HG03139 (cell line): Measurements from ENCODE around the gene C10orf105.

ENCODE experiments used
- ATAC-seq: cut with Tn5 transposase; IDR thresholded peaks from one replicate; pipeline ENCODE4 v1.9.1; 2021; ENCODE audit not compliant: unreplicated experiment

The C10orf105 gene

GRCh38 chr10:71737834-71738197 is 18.2 kb upstream of the C10orf105 start:
- no peak for ATAC-seq

- ATAC-seq: no peak
These were observed 17.6 kb upstream of the C10orf105 start for GRCh38 chr10:71737001-71737833.

GRCh38 chr10:71736570-71736952 is 17.0 kb upstream of the C10orf105 start:
- ATAC-seq: no peak

- no peak for ATAC-seq
These were observed 16.4 kb upstream of the C10orf105 start for GRCh38 chr10:71735709-71736569.

GRCh38 chr10:71734797-71735196 is 15.2 kb upstream of the C10orf105 start:
- no peak for ATAC-seq

- ATAC-seq: no peak
These were observed 12.2 kb upstream of the C10orf105 start for GRCh38 chr10:71731791-71732190.

GRCh38 chr10:71729161-71729636 is 9.6 kb upstream of the C10orf105 start:
- ATAC-seq: no peak

- peak; percentile 43 for ATAC-seq
These were observed 8.5 kb upstream of the C10orf105 start for GRCh38 chr10:71727738-71728737.

GRCh38 chr10:71727105-71727737 is 7.6 kb upstream of the C10orf105 start:
- ATAC-seq: peak; percentile 41

GRCh38 chr10:71726580-71727104 is 7.1 kb upstream of the C10orf105 start:
- no peak for ATAC-seq

- ATAC-seq: no peak
These were observed 6.5 kb upstream of the C10orf105 start for GRCh38 chr10:71725998-71726579.

GRCh38 chr10:71725249-71725648 is 5.7 kb upstream of the C10orf105 start:
- ATAC-seq: no peak

- no peak for ATAC-seq
These were observed 5.0 kb upstream of the C10orf105 start for GRCh38 chr10:71724539-71724938.

- no peak for ATAC-seq
These were observed 3.7 kb upstream of the C10orf105 start for GRCh38 chr10:71723311-71723710.

- ATAC-seq: no peak
These were observed 3.3 kb upstream of the C10orf105 start for GRCh38 chr10:71722849-71723248.

GRCh38 chr10:71721313-71721712 is 1.7 kb upstream of the C10orf105 start:
- no peak for ATAC-seq

GRCh38 chr10:71720288-71720687 is 710 bp upstream of the C10orf105 start:
- ATAC-seq: no peak

GRCh38 chr10:71719042-71719441 is 536 bp downstream of the C10orf105 start:
- ATAC-seq: no peak

GRCh38 chr10:71718165-71718698 is 1.3 kb downstream of the C10orf105 start:
- no peak for ATAC-seq
